GM03348 (cell line): ENCODE measurements around the gene NEK6.

Experiments
- DNase-seq: peaks from one replicate; pipeline ENCODE4 v3.0.0; 2012; ENCODE audit warnings: low spot score

The NEK6 gene

DNA sequence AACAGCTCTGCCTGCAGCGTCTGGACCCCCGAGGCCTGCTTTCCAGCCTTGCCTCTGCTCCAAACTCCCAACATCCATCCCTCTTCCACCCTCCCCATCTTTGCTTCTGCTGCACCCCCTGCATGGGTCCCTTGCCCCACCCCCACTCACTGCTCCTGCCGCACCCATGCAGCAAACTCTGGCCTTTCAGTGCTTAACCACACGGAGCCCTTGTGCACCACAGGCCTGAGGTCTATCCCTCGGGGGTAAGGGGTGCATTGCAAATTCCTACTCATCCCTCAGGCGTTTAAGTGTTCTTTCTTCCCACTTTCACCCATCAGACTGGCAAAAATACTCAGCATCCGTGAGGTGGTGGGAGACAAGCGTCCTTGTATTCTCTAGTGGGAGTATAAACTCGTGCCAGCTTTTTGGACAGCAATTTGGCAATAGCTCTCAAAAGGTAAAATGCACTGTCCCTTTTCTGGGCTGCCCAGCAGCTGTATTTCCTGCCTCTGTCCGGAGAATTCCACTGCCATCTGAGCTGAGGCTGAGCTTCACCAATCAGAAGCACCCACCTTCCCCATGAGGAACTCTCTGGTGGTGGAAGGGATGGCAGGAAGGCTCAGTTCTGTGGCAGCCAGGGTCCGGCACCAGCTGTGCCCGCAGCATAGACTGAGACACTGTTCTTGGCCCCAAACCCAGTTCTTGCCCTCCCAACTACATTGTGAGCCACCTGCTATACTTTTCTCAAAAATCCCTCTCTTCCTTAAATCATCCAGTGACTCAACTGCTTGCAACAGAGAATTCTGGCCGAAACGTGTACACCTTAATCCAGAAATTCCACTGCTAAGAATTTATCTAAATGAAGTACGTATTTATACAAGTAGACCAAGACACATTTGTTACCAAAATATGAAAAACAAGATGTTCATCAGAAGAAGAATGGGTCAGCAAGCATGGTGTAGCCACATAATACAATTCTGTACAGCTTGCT, 142.5 kb downstream of the NEK6 start:
- DNase-seq, result no peak
